HepG2 (cell line): ENCODE data around the gene CKAP2L. TPM values are rescaled to one million over a fixed set of nuclear protein-coding genes. Genes with fewer than 3 reads are reported as not detected.

ENCODE experiments used
- AKNA ChIP-seq: sonication (generic); formaldehyde crosslinking; IDR thresholded peaks from 2 replicates; pipeline ENCODE4 v1.4.0; 2020; ENCODE audit warnings: missing genetic modification reagents, borderline replicate concordance
- CAMTA2 ChIP-seq: sonication (generic); formaldehyde crosslinking; IDR thresholded peaks from 2 replicates; pipeline ENCODE4 v1.4.0; 2020; ENCODE audit warnings: mild to moderate bottlenecking, missing genetic modification reagents, borderline replicate concordance
- HNF4A ChIP-seq: sonication (generic); formaldehyde crosslinking; IDR thresholded peaks from 2 replicates; pipeline ENCODE4 v1.4.0; 2020; ENCODE audit warnings: missing genetic modification reagents
- JDP2 ChIP-seq: sonication (generic); formaldehyde crosslinking; IDR thresholded peaks from 2 replicates; pipeline ENCODE4 v1.8.1; 2022; ENCODE audit warnings: missing genetic modification reagents, borderline replicate concordance
- PAXIP1 ChIP-seq: sonication (generic); formaldehyde crosslinking; conservative IDR thresholded peaks from 2 replicates; pipeline ENCODE4 v1.4.0; 2020; ENCODE audit warnings: mild to moderate bottlenecking, missing genetic modification reagents, moderate library complexity
- PITX1 ChIP-seq: sonication (generic); formaldehyde crosslinking; IDR thresholded peaks from 2 replicates; pipeline ENCODE4 v1.5.1; 2020; ENCODE audit warnings: mild to moderate bottlenecking, missing genetic modification reagents
- PREB ChIP-seq: sonication (generic); formaldehyde crosslinking; IDR thresholded peaks from 2 replicates; pipeline ENCODE4 v1.4.0; 2020; ENCODE audit warnings: missing genetic modification reagents
- RFX3 ChIP-seq: IDR thresholded peaks from 2 replicates; pipeline ENCODE4 v1.6.1; 2016; ENCODE audit warnings: missing biosample characterization, missing genetic modification reagents
- ZBTB7B ChIP-seq: sonication (generic); formaldehyde crosslinking; IDR thresholded peaks from 2 replicates; pipeline ENCODE4 v1.4.0; 2020; ENCODE audit warnings: missing genetic modification reagents
- ZNF101 ChIP-seq: sonication (generic); formaldehyde crosslinking; IDR thresholded peaks from 2 replicates; pipeline ENCODE4 v1.4.0; 2020; ENCODE audit warnings: mild to moderate bottlenecking, low read depth, missing genetic modification reagents, borderline replicate concordance
- ZNF558 ChIP-seq: sonication (generic); formaldehyde crosslinking; IDR thresholded peaks from 2 replicates; pipeline ENCODE4 v1.9.0; 2022; ENCODE audit warnings: mild to moderate bottlenecking, missing genetic modification reagents, borderline replicate concordance
- ZNF570 ChIP-seq: sonication (generic); formaldehyde crosslinking; IDR thresholded peaks from 2 replicates; pipeline ENCODE4 v1.4.0; 2020; ENCODE audit warnings: mild to moderate bottlenecking, missing genetic modification reagents, borderline replicate concordance
- ZNF597 ChIP-seq: sonication (generic); formaldehyde crosslinking; IDR thresholded peaks from 2 replicates; pipeline ENCODE4 v1.5.0; 2020; ENCODE audit warnings: missing genetic modification reagents
- ZNF773 ChIP-seq: sonication (generic); formaldehyde crosslinking; IDR thresholded peaks from 2 replicates; pipeline ENCODE4 v1.4.0; 2020; ENCODE audit warnings: missing genetic modification reagents, borderline replicate concordance
- ZNF816 ChIP-seq: sonication (generic); formaldehyde crosslinking; IDR thresholded peaks from 2 replicates; pipeline ENCODE4 v1.8.0; 2022; ENCODE audit warnings: missing genetic modification reagents, mild to moderate bottlenecking, borderline replicate concordance
- polyA plus RNA-seq, 8 experiments: library from polyadenylated mRNA; depleted of rRNA in 3 of 8; stranded (reverse) in 7 of 8; unstranded in 1 of 8; fragments of >200 nt; fragmentation: Illumina TruSeq in 4 of 8; extraction: Trizol in 4 of 8; gene quantifications; 2 replicates each; pipeline versions ENCODE4 v1.2.1 to v1.2.3, GENCODE V29; 2011 to 2016; ENCODE audit warnings: low read depth in 4 of 8, missing spikeins in 1 of 8, mixed read lengths in 1 of 8; ENCODE audit not compliant: insufficient read depth in 1 of 8
- total RNA-seq, 5 experiments: library from RNA; depleted of rRNA; stranded (reverse); fragments of >200 nt; fragmentation: Illumina TruSeq; extraction: Trizol; gene quantifications; 2 replicates each; pipeline ENCODE4 v1.2.3, GENCODE V29; 2016; ENCODE audit warnings: low read depth in 1 of 5

CKAP2L gene
- total and polyA plus RNA-seq, 2 of the 13 experiments (the other 11 are each of a cell fraction or from before 2014, with no cell fraction given): 7.1 to 9.5 TPM

GRCh38 chr2:112764071-112765044 is at the start of gene CKAP2L (continued):
- TF ChIP-seq ZNF558 (CRISPR knock-in tag) (0 out of 2 replicates have a peak, but pooled peaks have one; percentile 86), AKNA (CRISPR knock-in tag) (no peak), ZNF597 (CRISPR knock-in tag) (0 out of 2 replicates have a peak, but pooled peaks have one; percentile 52), CAMTA2 (CRISPR knock-in tag) (0 out of 2 replicates have a peak, but pooled peaks have one; percentile 15), ZNF570 (CRISPR knock-in tag) (no peak), PITX1 (CRISPR knock-in tag) (peak; percentile 62; the same call in 1 of the 2 replicates), RFX3 (CRISPR knock-in tag) (no peak), ZNF816 (CRISPR knock-in tag) (peak; percentile 92; the same call in 1 of the 2 replicates), PAXIP1 (CRISPR knock-in tag) (no peak; the same call in 1 of the 2 replicates), PREB (0 out of 2 replicates have a peak, but pooled peaks have one; percentile 65), ZNF773 (CRISPR knock-in tag) (no peak), JDP2 (CRISPR knock-in tag) (peak; percentile 92), ZNF101 (CRISPR knock-in tag) (no peak), ZBTB7B (peak; percentile 98), HNF4A (CRISPR knock-in tag) (0 out of 2 replicates have a peak, but pooled peaks have one; percentile 32)
